Calu3 (cell line): ENCODE data around the gene SLC35F5. TPM values are rescaled to one million over a fixed set of nuclear protein-coding genes. Genes with fewer than 3 reads are reported as not detected.

Experiments used
- BruUV-seq: library from RNA; stranded (reverse); fragments of 400-500 nt; replicated peaks from 2 replicates; lab custom pipeline; 2021; lab: Mats Ljungman, UMichigan
- CTCF ChIA-PET: fragments of 300-600 bp; sonication (Branson Sonifier 250); formaldehyde crosslinking; loops from one replicate; lab custom pipeline; 2022; ENCODE audit warnings: antibody characterized with exemption; lab: Charles Lee
- DNase-seq: peaks from one replicate; pipeline ENCODE4 v3.0.0; 2022
- H3K27ac Mint-ChIP-seq: one replicate; pipeline ENCODE4 v1.8.0; 2022; ENCODE audit warnings: mixed read lengths; ENCODE audit not compliant: unreplicated experiment
- H3K27me3 Mint-ChIP-seq: one replicate; pipeline ENCODE4 v1.8.0; 2022; ENCODE audit warnings: mixed read lengths; ENCODE audit not compliant: unreplicated experiment
- H3K36me3 Mint-ChIP-seq: one replicate; pipeline ENCODE4 v1.8.0; 2022; ENCODE audit warnings: mild to moderate bottlenecking, moderate library complexity, mixed read lengths; ENCODE audit not compliant: insufficient read depth, unreplicated experiment
- H3K4me1 Mint-ChIP-seq: one replicate; pipeline ENCODE4 v1.8.0; 2022; ENCODE audit warnings: mild to moderate bottlenecking, low read depth, mixed read lengths; ENCODE audit not compliant: unreplicated experiment
- H3K4me3 Mint-ChIP-seq: one replicate; pipeline ENCODE4 v1.8.0; 2022; ENCODE audit warnings: mild to moderate bottlenecking, low read depth, moderate library complexity, mixed read lengths; ENCODE audit not compliant: unreplicated experiment
- H3K9me3 Mint-ChIP-seq: one replicate; pipeline ENCODE4 v1.8.0; 2022; ENCODE audit warnings: low read depth, mixed read lengths; ENCODE audit not compliant: unreplicated experiment
- CTCF ChIP-seq: fragments of 200-600 bp; IDR thresholded peaks from one replicate; pipeline ENCODE4 v1.8.0; 2022; ENCODE audit warnings: antibody characterized with exemption; ENCODE audit not compliant: unreplicated experiment
- intact Hi-C: fragments of 100-400 bp; cut with micrococcal nuclease; formaldehyde crosslinking; loops from one replicate; pipeline ENCODE4 v1.10.0; 2022; ENCODE audit not compliant: unreplicated experiment
- total RNA-seq: library from RNA; stranded (reverse); gene quantifications from 2 replicates; pipeline ENCODE4 v1.2.3, GENCODE V29; 2022

Gene SLC35F5
- total RNA-seq, 1 experiment from 2014 or later: 95.1 TPM

DNA sequence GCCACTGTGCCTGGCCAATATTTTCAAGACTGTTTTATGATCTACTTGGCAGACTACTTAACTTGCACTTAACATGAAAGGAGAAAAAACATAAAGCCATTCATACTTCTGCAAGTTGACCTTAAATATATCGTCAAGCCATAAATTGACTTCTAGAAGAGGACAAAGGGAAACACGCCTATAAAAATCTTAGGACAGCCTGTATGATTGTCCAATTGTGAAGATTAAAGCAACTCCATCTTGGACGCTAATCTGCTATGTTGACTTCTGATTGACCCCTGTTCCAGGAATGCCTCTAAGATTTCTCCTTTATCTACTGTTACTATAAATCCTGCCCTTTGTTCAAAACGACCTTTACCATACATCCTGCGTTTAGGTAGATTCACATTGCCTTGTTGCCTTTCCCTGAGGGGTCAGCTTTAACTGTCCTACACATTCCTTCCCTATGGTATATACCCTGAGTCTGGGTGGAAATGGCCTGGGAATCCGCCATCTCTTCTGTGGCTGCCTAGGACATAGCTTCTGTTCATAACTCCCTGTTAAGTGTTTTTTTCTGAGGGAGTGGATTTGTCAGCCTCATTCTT, 40.2 kb upstream of the SLC35F5 start:
- BruUV-seq: no TSS peak
- intact Hi-C loops: loop anchor here (5.0 kb wide), 1 partner anchor 96 kb away; the partner anchor contains the start of gene ACTR3
- no peaks in the 10 kb centered on the region for H3K9me3 Mint-ChIP-seq
- CTCF ChIA-PET: no interaction called here
- no peak for DNase-seq
- no peak overlapping the region for H3K4me3 Mint-ChIP-seq
- no peak for TF ChIP-seq CTCF
- H3K27ac Mint-ChIP-seq: no peak overlapping the region
- H3K4me1 Mint-ChIP-seq: peaks cover 52% of the 10 kb centered on the region
- H3K36me3 Mint-ChIP-seq: no peaks in the 10 kb centered on the region
- no peaks in the 10 kb centered on the region for H3K27me3 Mint-ChIP-seq

- Mint-ChIP-seq H3K27ac (no peak overlapping the region), H3K4me3 (no peak overlapping the region), H3K9me3 (no peaks in the 10 kb centered on the region), H3K4me1 (peaks cover 52% of the 10 kb centered on the region), H3K27me3 (no peaks in the 10 kb centered on the region), H3K36me3 (no peaks in the 10 kb centered on the region)
- no TSS peak for BruUV-seq
- intact Hi-C loops: loop anchor here (5.0 kb wide), 1 partner anchor 97 kb away; the partner anchor contains the start of gene ACTR3
- DNase-seq: no peak
- no peak for TF ChIP-seq CTCF
- CTCF ChIA-PET: no interaction called here
Observed at GRCh38 chr2:113795405-113795920, 39.0 kb upstream of the SLC35F5 start.

GRCh38 chr2:113791697-113792590, 35.5 kb upstream of the SLC35F5 start:
- Mint-ChIP-seq H3K27ac (peak overlapping the region; percentile 90), H3K9me3 (no peaks in the 10 kb centered on the region), H3K4me3 (no peak overlapping the region), H3K36me3 (no peaks in the 10 kb centered on the region), H3K4me1 (peaks cover 38% of the 10 kb centered on the region), H3K27me3 (no peaks in the 10 kb centered on the region)
- intact Hi-C loops: loop anchor here (5.0 kb wide), 2 partner anchors 35 to 85 kb away; partner anchors contain the start of gene SLC35F5
- no peak for TF ChIP-seq CTCF
- no TSS peak for BruUV-seq
- DNase-seq: no peak
- CTCF ChIA-PET: interaction anchor here (0.6 kb wide), 1 partner anchor 331 kb away, joined by 3 read pairs; no protein-coding TSS in a partner anchor

DNA sequence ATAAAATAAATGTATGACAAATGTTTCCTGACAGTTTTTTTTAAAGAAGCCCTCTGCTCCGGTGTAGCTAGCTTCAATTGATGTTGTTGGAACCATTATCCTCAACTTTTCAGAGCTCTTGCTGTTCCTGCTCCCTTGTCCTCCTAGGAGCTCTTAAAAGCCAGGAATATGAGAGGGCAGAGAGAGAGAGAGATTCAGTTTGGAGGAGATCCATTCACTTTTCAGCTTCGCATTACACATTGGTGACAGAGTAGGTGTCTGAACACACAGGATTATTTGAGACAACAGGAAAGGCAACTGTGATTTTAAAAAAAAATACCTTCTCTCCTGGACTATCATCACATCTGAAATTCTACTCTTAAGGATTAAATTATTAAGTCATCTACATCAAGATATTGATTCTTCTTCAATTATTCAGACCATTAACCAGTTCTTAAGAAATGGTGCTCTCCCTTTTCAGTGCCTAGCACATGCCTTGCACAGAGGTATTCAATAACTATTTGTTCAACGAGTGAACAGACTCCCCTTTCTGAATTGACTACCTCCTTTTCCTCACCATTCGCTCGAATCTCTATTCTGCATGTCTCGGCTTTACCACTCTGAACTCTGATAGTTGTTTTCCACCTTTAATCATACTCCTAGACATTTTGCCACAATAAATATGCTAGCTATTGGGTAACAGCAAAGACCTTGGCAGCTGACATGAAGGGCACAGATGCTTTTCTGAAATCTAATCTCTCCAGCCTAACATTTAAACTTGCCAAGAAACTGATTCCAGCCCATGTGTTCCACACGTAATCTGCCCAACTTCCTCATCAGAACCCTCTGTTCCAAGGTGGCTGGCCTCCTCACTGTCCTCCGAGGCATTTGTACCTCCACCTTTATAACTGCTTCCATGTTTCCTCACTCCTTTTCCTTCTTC, 28.6 kb upstream of the SLC35F5 start:
- intact Hi-C loops: no loop called here
- no peaks in the 10 kb centered on the region for H3K4me1 Mint-ChIP-seq
- no peak for DNase-seq
- CTCF ChIA-PET: interaction anchor here (0.7 kb wide), 1 partner anchor 165 kb away, joined by 5 read pairs; no protein-coding TSS in a partner anchor
- no peak for TF ChIP-seq CTCF
- no peaks in the 10 kb centered on the region for H3K27me3 Mint-ChIP-seq
- H3K9me3 Mint-ChIP-seq: no peaks in the 10 kb centered on the region
- no peak overlapping the region for H3K27ac Mint-ChIP-seq
- no TSS peak for BruUV-seq
- H3K36me3 Mint-ChIP-seq: no peaks in the 10 kb centered on the region
- no peak overlapping the region for H3K4me3 Mint-ChIP-seq
